ENCODE results near the gene POR.
"Not testable (repeated sequence)": the region's sequence is repeated elsewhere in the genome, so short reads cannot be mapped to it uniquely, and the experiment has no call there.

POR gene

GRCh38 chr7:75887669-75888369 is 27.1 kb upstream of the POR start:
- no peak for DNase-seq

GRCh38 chr7:75888464-75889222 is 26.3 kb upstream of the POR start:
- no peak for DNase-seq

GRCh38 chr7:75889223-75889825 is 25.6 kb upstream of the POR start:
- DNase-seq = no peak

DNA sequence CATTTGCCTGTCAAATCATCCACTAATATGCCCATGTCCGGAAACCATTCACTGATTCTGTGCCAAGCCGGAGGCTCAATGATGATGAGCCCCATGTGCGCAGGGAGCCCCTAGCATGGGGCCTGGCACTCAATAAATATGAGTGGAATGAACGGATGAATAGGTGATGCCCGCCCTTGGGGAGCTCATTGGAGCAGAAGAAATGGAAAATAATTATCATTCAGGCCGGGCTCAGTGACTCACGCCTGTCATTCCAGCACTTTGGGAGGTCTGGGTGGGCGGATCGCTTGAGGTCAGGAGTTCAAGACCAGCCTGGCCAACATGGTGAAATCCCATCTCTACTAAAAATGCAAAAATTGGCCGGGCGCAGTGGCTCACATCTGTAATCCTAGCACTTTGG is 25.1 kb upstream of the POR start:
- no peak for DNase-seq

- DNase-seq = not testable (repeated sequence)
Measured at GRCh38 chr7:75891237-75891636, 23.7 kb upstream of the POR start.

DNA sequence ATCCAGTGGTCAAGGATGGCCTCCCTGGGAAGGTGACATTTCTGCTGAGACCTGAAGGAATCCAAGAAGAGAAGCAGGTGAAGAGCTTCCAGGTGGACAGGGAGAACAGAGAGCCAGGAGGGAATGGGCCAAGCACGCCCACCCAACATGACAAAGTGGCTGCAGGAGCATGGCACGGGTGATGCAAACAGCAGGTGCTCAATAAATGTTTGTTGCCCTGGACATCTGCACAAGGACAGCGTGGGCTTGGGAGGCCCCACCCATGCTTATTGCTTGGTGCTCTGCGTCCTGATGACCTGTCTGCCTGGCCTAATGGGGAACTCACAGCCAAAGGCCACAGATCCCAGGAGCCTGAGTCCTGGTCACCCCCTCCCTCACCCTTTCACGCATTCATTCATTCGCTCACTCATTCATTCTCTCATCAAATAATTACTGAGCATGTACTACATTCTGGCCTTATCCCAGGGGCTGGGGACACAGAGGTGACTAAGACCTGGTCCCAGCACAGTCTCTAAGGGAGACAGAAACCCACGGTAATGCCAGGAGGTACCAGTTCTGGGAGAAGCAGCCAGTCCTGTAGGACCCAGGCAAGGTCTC is 23.0 kb upstream of the POR start:
- DNase-seq = no peak

DNA sequence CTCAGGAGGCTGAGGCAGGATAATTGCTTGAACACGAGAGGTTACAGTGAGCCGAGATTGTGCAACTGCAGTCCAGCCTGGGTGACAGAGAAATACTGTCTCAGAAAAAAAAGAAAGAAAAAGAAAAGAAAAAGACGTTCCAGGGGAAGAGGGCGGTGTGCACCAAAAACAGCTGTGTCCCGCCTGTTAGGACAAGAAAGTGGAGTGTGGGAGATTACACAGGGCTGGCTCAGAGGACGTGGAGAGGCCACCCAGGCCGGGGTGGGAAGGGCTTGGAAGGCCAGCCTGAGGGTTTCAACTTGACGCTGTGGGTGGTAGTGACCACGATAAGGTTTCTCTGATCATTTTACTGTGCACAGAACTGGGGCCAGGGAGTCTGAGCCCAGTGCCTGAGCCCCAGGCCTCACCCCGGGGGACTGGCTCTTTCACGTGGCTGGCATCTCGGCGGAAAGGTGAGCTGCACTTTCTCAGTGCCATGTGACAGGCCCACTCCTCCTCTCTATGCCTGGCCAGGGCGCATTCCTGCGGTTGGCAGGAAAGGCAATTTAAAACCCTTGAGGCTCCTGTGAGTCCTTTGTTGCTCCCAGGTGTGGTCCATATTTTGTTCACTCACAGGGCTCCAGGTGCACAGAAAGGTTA is 22.2 kb upstream of the POR start:
- DNase-seq = no peak

- no peak for DNase-seq
Measured at GRCh38 chr7:75896803-75897327, 18.1 kb upstream of the POR start.

- DNase-seq = no peak
Measured at GRCh38 chr7:75900617-75901315, 14.2 kb upstream of the POR start.

- DNase-seq = peak; percentile 84
Measured at GRCh38 chr7:75905785-75906604, 9.0 kb upstream of the POR start.

- DNase-seq = no peak
Measured at GRCh38 chr7:75906991-75907667, 7.8 kb upstream of the POR start.

DNA sequence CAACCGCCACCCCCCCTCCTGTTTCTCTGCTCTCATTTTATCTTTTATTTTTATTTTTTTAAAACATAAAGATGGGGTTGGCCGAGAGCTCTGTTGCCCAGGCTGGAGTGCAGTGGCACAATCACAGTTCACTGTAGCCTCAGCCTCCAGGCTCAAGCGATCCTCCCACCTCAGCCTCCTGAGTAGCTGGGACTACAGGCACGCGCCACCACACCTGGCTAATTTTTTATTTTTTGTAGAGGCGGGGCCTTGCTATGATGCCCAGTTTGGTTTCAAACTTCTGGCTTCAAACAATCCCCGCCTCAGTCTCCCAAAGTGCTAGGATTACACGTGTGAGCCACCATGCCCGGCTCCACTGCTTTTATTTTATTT is 7.3 kb upstream of the POR start:
- DNase-seq = not testable (repeated sequence)

- no peak for DNase-seq
Measured at GRCh38 chr7:75909521-75910132, 5.3 kb upstream of the POR start.

- DNase-seq = not testable (repeated sequence)
Measured at GRCh38 chr7:75911186-75911585, 3.8 kb upstream of the POR start.

GRCh38 chr7:75913437-75913836 is 1.5 kb upstream of the POR start:
- DNase-seq = no peak

- DNase-seq = no peak
Measured at GRCh38 chr7:75914169-75914654, 743 bp upstream of the POR start.

- DNase-seq = no peak
Measured at GRCh38 chr7:75915416-75916156, 631 bp downstream of the POR start.

- no peak for DNase-seq
Measured at GRCh38 chr7:75916259-75916658, 1.3 kb downstream of the POR start.
